DND-41 (cell line): ENCODE data around the gene TBC1D1.

Experiments used
- ATAC-seq: fragments of 200-7000 bp; cut with Tn5 transposase; 3 replicates; pipeline ENCODE4 v1.9.1; 2021; ENCODE audit warnings: low read depth; ENCODE audit not compliant: insufficient read depth
- DNase-seq: peaks from one replicate; pipeline ENCODE4 v3.0.0-alpha.2; 2020
- H2AFZ ChIP-seq: 2 replicates; pipeline ENCODE4 v1.6.0; 2012; ENCODE audit warnings: low read depth, low read length
- H3K27ac ChIP-seq: 2 replicates; pipeline ENCODE4 v1.5.1; 2012; ENCODE audit warnings: low read length, inconsistent platforms
- H3K27me3 ChIP-seq: fragments of 200-600 bp; sonication (generic); 2 replicates; pipeline ENCODE4 v1.6.0; 2012; ENCODE audit warnings: low read length, mild to moderate bottlenecking, inconsistent platforms; ENCODE audit not compliant: insufficient read depth, poor library complexity
- H3K36me3 ChIP-seq: 2 replicates; pipeline ENCODE4 v1.5.1; 2012; ENCODE audit warnings: low read length, inconsistent platforms; ENCODE audit not compliant: insufficient read depth
- H3K4me1 ChIP-seq: 2 replicates; pipeline ENCODE4 v1.5.1; 2012; ENCODE audit warnings: mild to moderate bottlenecking, low read length; ENCODE audit not compliant: insufficient read depth
- H3K4me2 ChIP-seq: 2 replicates; pipeline ENCODE4 v1.6.0; 2012; ENCODE audit warnings: mild to moderate bottlenecking, moderate library complexity, low read length, inconsistent platforms; ENCODE audit not compliant: insufficient read depth
- H3K4me3 ChIP-seq, 2 experiments: fragments of 200-600 bp in 1 of 2; shearing (Covaris generic) in 1 of 2; 2 replicates each; pipeline ENCODE4 v1.5.1; 2012 to 2016; ENCODE audit warnings: inconsistent platforms in 2 of 2, low read length in 2 of 2, mild to moderate bottlenecking in 2 of 2, low read depth in 1 of 2, moderate library complexity in 1 of 2
- H3K79me2 ChIP-seq: 2 replicates; pipeline ENCODE4 v1.6.0; 2012; ENCODE audit warnings: low read length, inconsistent platforms; ENCODE audit not compliant: insufficient read depth
- H3K9ac ChIP-seq: 2 replicates; pipeline ENCODE4 v1.6.0; 2012; ENCODE audit warnings: low read depth, mild to moderate bottlenecking, inconsistent platforms, low read length, moderate library complexity
- H3K9me3 ChIP-seq: 2 replicates; pipeline ENCODE4 v1.5.1; 2012; ENCODE audit warnings: low read length, moderate library complexity, mild to moderate bottlenecking, inconsistent platforms; ENCODE audit not compliant: insufficient read depth, severe bottlenecking
- H4K20me1 ChIP-seq: 2 replicates; pipeline ENCODE4 v1.6.0; 2012; ENCODE audit warnings: low read length; ENCODE audit not compliant: insufficient read depth
- EZH2 ChIP-seq: IDR thresholded peaks from 3 replicates; pipeline ENCODE4 v1.6.1; 2012; ENCODE audit warnings: borderline replicate concordance, low read depth, mild to moderate bottlenecking, moderate library complexity, low read length, inconsistent platforms; ENCODE audit not compliant: severe bottlenecking
- TF ChIP-seq, protein P1 (sequence below): IDR thresholded peaks from 2 replicates; pipeline ENCODE4 v1.5.1; 2012; ENCODE audit warnings: borderline replicate concordance, low read length, moderate library complexity, mild to moderate bottlenecking; ENCODE audit not compliant: poor library complexity, severe bottlenecking; ENCODE audit errors: extremely low read depth

TBC1D1 gene

DNA sequence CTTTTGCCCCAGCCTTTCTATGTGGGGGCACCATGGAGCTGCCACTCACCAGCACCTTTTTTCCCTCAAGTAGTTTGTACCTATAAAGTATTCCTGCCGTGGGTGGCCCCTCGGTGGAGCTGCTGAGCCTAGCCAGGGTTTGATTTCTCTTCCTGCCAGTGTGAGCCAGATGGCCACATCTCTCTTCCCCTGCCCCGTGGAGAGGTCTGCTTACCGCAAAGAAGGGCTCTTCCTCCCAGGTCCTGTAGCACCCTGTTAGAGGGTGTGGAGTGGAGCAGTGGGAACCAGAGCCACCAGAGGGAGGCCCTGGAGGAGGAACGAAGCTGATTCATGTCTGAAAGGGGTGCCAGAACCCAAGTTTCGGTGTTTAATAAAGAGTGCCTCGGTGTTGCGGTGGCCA lies 164.7 kb downstream of the TBC1D1 start:
- no peaks in the 10 kb centered on the region for H3K79me2 ChIP-seq
- no peak overlapping the region for H2AFZ ChIP-seq
- H3K27me3 ChIP-seq: no peaks in the 10 kb centered on the region
- no peak overlapping the region for H3K27ac ChIP-seq
- DNase-seq: no peak
- ATAC-seq: no peak
- H3K9ac ChIP-seq: no peak overlapping the region
- H3K4me1 ChIP-seq: no peaks in the 10 kb centered on the region
- H4K20me1 ChIP-seq: no peaks in the 10 kb centered on the region
- no peaks in the 10 kb centered on the region for H3K9me3 ChIP-seq
- H3K4me2 ChIP-seq: no peak overlapping the region
- TF ChIP-seq, protein P1, sequence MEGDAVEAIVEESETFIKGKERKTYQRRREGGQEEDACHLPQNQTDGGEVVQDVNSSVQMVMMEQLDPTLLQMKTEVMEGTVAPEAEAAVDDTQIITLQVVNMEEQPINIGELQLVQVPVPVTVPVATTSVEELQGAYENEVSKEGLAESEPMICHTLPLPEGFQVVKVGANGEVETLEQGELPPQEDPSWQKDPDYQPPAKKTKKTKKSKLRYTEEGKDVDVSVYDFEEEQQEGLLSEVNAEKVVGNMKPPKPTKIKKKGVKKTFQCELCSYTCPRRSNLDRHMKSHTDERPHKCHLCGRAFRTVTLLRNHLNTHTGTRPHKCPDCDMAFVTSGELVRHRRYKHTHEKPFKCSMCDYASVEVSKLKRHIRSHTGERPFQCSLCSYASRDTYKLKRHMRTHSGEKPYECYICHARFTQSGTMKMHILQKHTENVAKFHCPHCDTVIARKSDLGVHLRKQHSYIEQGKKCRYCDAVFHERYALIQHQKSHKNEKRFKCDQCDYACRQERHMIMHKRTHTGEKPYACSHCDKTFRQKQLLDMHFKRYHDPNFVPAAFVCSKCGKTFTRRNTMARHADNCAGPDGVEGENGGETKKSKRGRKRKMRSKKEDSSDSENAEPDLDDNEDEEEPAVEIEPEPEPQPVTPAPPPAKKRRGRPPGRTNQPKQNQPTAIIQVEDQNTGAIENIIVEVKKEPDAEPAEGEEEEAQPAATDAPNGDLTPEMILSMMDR: no peak
- TF ChIP-seq EZH2: no peak
- no peak overlapping the region for H3K4me3 ChIP-seq
- H3K36me3 ChIP-seq: peaks cover 73% of the 10 kb centered on the region

DNA sequence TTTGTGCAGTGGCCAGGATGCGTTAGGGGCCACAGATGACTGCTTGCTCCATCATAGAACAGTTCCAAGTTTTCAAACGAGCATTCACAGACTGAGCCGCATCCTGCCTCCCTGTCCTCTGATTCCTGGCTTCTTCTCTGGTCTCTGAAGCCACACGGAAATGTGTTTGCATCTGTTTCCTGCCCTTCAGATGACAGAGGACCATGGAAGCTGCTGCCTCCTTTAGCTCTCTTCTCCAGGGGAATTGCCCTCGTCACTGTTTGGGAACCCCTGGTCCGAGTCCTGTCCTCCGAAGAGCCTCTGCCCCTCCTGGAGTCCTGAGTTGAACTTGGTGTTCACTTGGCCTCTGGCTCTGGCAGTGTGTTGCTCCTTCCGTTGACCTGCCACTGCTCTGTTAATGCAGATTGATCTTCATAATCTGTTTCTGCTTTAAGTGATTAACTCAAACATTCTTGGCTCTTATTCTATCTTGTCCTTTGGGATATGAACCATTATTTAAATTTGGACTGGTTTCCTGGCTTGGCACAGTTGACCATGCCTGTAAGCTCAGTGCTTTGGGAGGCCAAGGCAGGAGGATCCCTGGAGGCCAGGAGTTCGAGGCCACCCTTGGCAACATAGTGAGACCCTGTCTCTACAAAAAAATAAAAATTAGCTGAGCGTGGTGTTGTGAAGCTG lies 165.3 kb downstream of the TBC1D1 start:
- H3K36me3 ChIP-seq: peaks cover 74% of the 10 kb centered on the region
- no peak overlapping the region for H3K4me3 ChIP-seq
- ATAC-seq (no peak), DNase-seq (no peak)
- H3K4me2 ChIP-seq: no peak overlapping the region
- H3K9me3 ChIP-seq: no peaks in the 10 kb centered on the region
- no peak for TF ChIP-seq EZH2
- TF ChIP-seq, protein P1: no peak
- H3K9ac ChIP-seq: no peak overlapping the region
- no peaks in the 10 kb centered on the region for H3K79me2 ChIP-seq
- no peaks in the 10 kb centered on the region for H3K27me3 ChIP-seq
- H4K20me1 ChIP-seq: no peaks in the 10 kb centered on the region
- no peak overlapping the region for H2AFZ ChIP-seq
- no peak overlapping the region for H3K27ac ChIP-seq
- H3K4me1 ChIP-seq: no peaks in the 10 kb centered on the region

DNA sequence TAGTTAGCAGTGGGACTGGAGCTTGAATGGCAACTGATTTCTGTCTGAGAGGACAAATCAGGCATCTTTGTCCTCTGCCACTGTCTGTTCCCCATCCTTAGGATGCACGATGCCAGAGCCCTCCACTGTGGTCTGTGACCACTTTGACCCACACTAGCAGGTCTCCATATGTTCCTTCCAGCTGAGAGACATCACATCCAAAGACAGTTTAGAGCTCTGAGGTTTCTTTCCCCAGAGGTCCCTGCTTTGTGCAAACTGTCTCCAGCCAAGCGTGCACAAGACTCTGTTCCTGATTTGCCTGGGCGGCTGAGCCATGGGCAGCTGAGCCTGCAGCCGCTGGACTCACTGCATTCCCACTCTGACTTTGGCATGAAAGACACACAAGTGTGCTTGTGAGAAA lies 167.3 kb downstream of the TBC1D1 start:
- TF ChIP-seq EZH2: no peak
- TF ChIP-seq, protein P1: no peak
- Histone ChIP-seq H3K79me2 (no peaks in the 10 kb centered on the region), H3K9ac (no peak overlapping the region), H3K4me2 (no peak overlapping the region), H3K36me3 (peaks cover 69% of the 10 kb centered on the region), H3K27me3 (no peaks in the 10 kb centered on the region), H3K4me3 (no peak overlapping the region), H4K20me1 (no peaks in the 10 kb centered on the region), H2AFZ (no peak overlapping the region), H3K9me3 (no peaks in the 10 kb centered on the region), H3K4me1 (no peaks in the 10 kb centered on the region), H3K27ac (no peak overlapping the region)
- DNase-seq (no peak), ATAC-seq (no peak)
